Fibroblast of peridontal ligament (primary cell): ENCODE results near the gene MTHFD1L.
"Not testable (repeated sequence)": the region's sequence is repeated elsewhere in the genome, so short reads cannot be mapped to it uniquely, and the experiment has no call there.

Experiments used
- DNase-seq: peaks from one replicate; pipeline ENCODE4 v3.0.0-alpha.2; 2010; ENCODE audit errors: extremely low read depth

The MTHFD1L gene

GRCh38 chr6:151119823-151120524 is 254.5 kb downstream of the MTHFD1L start:
- DNase-seq = no peak

GRCh38 chr6:151121900-151122299 is 256.4 kb downstream of the MTHFD1L start:
- DNase-seq = no peak

DNA sequence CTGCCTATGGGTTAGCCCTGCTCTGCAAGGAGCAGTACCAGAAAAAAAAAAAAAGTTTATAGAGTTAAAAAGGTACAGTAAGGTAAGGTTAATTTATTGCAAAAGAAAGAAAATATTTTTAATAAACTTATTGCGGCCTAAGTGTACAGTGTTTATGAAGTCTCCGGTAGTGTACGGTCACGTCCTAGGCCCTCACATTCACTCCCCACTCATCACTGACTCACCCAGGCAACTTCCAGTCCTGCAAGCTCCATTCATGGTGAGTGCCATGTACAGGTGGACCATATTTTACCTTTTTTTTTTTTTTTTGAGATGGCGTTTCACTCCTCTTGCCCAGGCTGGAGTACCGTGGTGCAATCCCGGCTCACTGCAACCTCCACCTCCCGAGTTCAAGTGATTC is 258.1 kb downstream of the MTHFD1L start:
- DNase-seq = not testable (repeated sequence)

DNA sequence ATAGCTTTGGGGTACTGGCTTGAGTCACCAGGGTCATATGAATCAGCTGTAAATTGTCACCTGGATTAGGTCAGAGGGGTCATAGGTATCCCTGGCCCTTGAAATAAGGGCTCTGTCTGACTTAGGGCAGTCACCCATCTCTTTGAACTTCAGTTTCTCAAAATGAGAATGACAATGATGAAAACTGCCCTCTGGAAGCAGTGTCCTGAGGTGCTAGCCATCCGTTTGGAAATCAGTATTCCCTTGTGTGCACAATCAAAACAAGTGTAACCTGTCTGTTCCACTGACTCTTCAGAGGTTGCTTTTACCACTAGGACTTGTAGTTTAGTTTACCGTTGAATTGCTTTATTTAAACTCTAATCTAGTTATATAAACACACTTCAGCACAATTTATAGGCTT is 259.7 kb downstream of the MTHFD1L start:
- not testable (repeated sequence) for DNase-seq

GRCh38 chr6:151125651-151126416 is 260.3 kb downstream of the MTHFD1L start:
- not testable (repeated sequence) for DNase-seq

DNA sequence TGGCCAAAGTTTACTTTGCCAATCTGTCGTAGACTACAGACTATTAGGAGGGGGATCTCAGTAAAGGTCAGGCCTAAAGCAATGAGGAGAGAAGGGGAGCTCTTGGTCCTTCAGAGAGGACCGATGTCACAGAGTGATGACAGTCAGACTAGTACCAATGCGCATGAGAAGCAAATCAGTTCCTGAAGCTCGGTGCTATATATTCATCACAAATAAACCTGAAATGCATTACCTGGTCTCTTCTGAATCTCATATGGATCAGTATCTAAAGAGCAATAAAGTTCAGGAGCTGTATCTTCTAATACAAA is 260.9 kb downstream of the MTHFD1L start:
- DNase-seq = not testable (repeated sequence)

DNA sequence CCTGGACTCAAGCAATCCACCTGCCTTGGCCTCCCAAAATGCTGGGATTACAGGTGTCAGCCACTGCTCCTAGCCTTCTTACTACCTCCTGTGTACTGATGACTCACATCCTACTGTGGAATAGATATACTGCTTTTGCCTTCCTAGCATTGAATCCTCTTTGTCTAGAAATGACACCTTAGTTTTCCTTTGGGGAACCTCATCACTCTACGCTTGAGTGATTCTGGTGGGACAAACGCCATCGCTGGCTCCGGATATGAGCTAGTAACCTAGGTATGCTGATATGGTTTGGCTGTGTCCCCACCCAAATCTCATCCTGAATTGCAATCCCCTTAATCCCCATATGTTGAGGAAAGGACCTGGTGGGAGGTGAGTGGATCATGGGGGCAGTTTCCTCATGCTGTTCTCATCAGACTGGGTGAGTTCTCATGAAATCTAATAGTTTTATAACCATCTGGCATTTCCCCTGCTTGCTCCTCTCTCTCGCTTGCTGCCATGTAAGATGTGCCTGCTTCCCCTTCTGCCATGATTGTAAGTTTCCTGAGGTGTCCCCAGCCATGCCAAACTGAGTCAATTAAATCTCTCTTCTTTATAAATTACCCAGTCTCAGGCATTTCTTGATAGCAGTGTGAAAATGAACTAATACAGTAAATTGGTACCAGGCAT is 261.8 kb downstream of the MTHFD1L start:
- DNase-seq = not testable (repeated sequence)

DNA sequence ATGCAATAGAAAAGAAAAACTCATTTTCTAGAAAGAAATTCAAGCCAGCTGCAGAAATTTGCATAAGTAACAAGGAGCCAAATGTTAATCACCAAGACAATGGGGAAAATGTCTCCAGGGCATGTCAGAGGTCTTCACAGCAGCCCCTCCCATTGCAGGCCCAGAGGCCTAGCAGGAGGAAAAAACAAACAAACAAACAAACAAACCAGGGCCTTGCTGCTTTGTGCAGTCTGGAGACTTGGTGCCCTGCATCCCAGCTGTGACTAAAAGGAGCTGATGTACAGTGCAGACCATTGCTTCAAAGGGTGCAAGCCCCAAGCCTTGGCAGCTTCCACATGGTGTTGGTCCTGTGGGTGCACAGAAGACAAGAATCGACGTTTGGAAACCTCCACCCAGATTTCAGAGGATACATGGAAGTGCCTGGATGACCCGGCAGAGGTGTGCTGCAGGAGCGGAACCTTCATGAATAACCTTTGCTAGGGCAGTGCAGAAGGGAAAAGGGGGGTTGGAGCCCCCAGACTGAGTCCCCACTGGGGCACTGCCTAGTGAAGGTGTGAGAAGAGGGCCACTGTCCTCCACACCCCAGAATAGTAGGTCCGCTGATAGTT is 263.4 kb downstream of the MTHFD1L start:
- DNase-seq = no peak

GRCh38 chr6:151130329-151130728 is 264.8 kb downstream of the MTHFD1L start:
- no peak for DNase-seq

GRCh38 chr6:151131324-151132007 is 266.0 kb downstream of the MTHFD1L start:
- DNase-seq = no peak

DNA sequence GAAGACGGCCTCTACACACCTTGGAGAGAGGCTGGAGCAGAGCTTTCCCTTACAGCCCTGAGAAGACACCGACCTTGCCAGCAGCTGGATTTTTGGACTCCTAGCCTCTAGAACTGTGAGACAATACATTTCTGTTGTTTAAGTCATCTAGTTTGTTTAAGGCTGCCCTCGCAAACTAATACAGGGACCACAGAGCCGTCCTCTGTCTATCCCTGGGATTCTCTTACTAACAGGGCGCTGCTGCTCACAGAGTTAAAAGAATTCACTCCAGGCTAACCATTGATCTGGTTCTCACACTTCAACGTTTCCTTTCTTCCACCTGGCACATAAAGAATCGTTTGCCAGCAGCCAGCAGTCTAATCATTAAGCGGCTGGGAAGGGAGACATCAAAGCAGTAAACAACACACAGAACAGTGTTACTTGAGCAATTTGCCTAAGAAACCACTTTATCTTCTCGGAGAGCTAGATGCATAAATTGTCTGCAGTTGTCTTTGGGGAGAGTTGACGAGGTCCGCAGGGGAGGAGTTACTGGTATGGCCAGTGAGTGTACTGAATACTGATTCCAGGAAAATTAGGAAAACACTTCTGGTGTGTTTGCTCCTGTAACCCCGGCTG is 270.7 kb downstream of the MTHFD1L start:
- no peak for DNase-seq

DNA sequence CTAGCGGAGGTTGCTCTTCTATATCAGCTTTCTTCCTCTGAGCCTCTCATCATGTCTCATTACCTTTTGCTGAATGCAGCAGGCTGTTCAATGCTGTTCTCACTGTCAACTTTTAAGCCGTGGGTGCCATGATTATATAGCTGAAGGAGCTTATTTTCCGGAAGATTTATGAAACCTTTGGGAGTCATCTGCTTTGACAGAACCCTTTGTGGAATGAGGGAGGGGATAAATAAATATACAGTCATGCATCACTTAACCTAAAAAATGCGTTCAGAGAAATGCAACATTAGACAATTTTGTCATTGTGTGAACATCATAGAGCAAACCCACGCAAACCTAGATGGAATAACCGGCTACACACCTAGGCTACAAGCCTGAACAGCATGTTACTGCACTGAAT is 272.0 kb downstream of the MTHFD1L start:
- no peak for DNase-seq

DNA sequence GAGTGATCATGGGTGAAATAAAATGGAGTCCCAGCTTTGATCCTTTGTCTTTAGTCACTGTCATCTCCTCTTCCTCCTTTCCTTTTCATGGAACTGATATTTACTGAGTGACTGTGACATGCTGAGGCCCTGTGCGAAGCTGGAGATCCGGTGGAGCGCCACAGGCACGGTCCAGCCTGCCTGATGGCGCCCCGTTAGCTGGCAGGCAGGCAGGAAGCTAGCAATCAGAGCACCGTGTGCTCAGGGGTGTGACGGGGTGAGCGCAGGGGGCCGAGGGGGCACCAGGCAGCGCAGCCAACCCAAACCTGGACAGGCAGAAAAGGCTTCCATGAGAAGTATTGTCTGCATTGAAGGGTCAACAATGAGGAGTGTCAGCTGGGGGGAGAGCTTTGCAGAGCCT is 274.0 kb downstream of the MTHFD1L start:
- DNase-seq = no peak

DNA sequence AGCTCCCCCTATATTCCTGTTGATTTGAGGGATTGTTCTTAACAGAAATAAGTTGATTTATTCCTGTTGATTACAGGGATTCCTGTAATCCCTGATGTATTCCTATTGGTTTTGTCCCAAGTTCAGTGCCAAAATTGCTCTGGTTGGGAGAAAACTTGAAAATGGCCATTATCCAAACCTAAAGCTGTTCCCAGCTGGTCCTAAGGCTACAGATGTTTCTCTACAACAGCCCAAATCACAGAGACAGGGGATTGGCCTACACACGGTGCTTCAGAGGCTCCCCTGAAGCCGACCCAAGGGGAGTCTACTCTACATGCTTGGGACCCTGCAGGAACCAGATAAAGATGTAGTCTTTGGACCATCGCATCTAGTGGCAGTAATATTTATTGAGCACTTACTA is 275.3 kb downstream of the MTHFD1L start:
- DNase-seq = peak; percentile 67

GRCh38 chr6:151141685-151142084 is 276.2 kb downstream of the MTHFD1L start:
- DNase-seq = no peak

DNA sequence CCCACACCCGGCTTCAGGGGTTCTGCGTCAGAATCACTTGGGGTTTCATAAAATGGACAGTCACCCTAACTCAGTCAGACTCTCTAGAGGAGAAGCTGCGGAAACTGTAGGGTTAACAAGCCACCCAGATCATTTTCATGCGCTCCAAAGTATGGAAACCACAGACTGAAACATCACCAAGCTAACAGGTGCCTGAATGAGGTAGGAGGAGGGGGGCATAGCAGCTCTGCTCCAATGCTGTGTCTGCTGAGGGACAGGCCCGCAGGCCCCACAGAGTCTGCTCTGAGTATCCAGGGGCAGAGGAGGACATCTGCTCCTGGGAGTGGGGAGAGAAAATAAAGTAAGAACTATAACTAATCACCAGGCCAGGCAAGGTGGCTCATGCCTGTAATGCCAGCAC is 277.2 kb downstream of the MTHFD1L start:
- no peak for DNase-seq

GRCh38 chr6:151143337-151143736 is 277.8 kb downstream of the MTHFD1L start:
- no peak for DNase-seq

- DNase-seq = no peak
Observed at GRCh38 chr6:151143806-151144205, 278.3 kb downstream of the MTHFD1L start.

DNA sequence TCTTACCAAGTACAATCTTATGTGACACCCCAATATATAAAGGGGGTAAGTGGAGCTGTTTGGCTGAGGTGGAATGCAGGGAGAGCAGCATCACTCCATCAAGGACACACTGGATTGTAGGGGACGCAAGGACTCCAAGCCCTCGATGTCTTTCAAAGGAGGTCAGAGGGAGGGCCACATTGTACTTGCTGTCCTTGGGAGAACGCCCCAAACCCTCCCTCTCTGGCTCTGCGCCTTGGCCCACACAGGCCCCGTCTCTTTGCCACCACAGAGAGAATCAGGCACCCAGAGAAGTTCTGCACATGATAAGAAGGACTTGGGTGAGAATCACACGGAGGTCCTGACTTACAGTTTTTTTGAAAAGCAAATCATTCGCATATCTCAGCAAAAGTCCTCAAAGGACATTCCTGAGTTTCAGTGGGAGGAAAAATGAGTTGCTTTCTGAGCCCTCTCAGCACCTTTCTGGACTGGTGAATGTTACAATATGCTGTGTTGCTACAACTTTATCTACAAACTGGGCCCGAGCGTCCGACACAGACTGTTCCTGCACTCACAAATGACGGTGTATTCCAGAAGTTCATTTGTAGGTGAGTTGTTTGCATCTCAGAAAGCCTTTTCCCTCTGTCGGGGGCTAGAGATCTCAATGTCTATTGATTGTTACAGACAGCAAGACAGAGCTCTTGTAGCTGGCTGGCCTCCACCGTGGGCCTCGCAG is 281.8 kb downstream of the MTHFD1L start:
- no peak for DNase-seq

- no peak for DNase-seq
Observed at GRCh38 chr6:151148111-151148510, 282.6 kb downstream of the MTHFD1L start.

DNA sequence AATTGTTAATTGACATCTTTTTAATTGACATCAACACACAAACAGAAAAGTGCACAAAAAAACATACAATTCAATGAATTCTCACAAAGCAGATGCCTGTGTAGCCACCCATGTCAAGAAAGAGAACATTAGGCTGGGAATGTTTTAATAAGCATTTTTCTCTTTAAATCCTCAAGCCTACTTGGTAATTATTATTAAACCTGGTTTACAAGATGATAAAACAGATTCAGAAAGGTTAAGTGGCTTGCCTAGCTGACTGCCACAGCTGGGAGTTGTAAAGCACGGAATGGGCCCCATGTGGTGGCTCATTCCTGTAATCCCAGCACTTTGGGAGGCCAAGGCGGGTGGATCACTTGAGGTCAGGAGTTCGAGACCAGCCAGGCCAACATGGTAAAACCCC is 284.3 kb downstream of the MTHFD1L start:
- no peak for DNase-seq
